ENCODE results near the gene ANKRD42. TPM values are rescaled to one million over a fixed set of nuclear protein-coding genes. Genes with fewer than 3 reads are reported as not detected.

ANKRD42 gene
- total RNA-seq, 1 experiment from 2014 or later: 8.6 TPM

DNA sequence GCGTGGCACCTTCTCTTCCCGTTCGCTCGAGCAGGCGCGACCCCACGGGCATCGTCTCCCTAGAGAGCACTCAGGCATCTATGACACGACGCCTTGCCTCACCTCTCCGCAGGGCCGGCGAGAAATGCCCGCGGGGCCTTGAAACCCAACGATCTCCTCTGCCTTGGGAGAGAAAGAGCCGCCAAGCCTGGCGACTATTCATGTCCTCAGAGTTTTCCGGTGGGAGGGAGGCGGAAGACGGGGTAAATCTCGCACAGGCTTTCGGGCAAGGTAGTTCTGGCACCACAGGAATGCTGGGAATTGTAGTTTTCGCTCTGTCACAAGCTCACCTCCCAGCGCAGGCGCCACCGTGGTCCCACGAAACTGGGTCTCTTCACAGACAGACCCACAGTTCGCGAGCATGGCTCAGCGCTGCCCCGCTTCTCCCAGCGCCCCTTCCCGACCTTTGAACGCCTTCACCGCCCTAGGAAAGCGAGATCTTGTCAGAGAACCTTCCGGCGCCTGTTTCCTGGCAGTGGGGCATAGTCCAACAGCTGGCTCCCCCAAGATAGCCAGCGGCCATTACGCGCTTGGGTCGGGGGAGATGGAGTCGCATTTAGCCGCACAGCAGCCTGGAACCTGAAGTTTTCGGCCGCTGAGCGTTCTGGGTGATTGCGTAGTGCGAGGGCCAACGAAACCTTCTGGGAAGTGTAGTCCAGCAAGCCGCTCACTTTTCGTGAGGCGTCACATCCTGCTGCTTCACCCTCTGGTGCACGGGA is 92.4 kb downstream of the ANKRD42 start, which contains the start of gene CCDC90B:
Gene CCDC90B, minus strand, starts transcription at position 597 of the 758 bp plus-strand sequence. Its CDS starts 395 bp downstream, at position 202.
- no TSS peak for BruUV-seq (replicated peaks)
- peak within 1 kb of the TSS; percentile 99 for H3K27ac Mint-ChIP-seq (ENCODE audit: low read depth, unreplicated experiment)
- H3K4me3 Mint-ChIP-seq (ENCODE audit: unreplicated experiment): peak within 1 kb of the TSS; percentile 90
- ChIA-PET CTCF (interaction anchor here (0.5 to 1.0 kb wide), 4 partner anchors 118 to 427 kb away, joined by 3 to 4 read pairs (median 3); no protein-coding TSS in a partner anchor), POLR2A (interaction anchor here (0.6 to 4.0 kb wide), 18 partner anchors 8 to 595 kb away, joined by 3 to 40 read pairs (median 3); partner anchors contain the start of genes ANKRD42, DDIAS, PCF11 and PRCP)
- intact Hi-C loops (cut with micrococcal nuclease): loop anchor here (1.0 to 10.0 kb wide), 3 partner anchors 131 to 386 kb away; partner anchors contain the start of genes PCF11, PRCP and RAB30
- H3K27me3 Mint-ChIP-seq (ENCODE audit: insufficient read depth, unreplicated experiment): no peaks in the 10 kb centered on the region
- H3K36me3 Mint-ChIP-seq (ENCODE audit: insufficient read depth, unreplicated experiment): no peaks in the 10 kb centered on the region
- H3K9me3 Mint-ChIP-seq (ENCODE audit: unreplicated experiment): no peaks in the 10 kb centered on the region
- DNase-seq (ENCODE audit: unreplicated experiment): peak; percentile 97
- peaks cover 10% of the 10 kb centered on the region for H3K4me1 Mint-ChIP-seq (ENCODE audit: insufficient read depth, unreplicated experiment)
- TF ChIP-seq, protein P1, sequence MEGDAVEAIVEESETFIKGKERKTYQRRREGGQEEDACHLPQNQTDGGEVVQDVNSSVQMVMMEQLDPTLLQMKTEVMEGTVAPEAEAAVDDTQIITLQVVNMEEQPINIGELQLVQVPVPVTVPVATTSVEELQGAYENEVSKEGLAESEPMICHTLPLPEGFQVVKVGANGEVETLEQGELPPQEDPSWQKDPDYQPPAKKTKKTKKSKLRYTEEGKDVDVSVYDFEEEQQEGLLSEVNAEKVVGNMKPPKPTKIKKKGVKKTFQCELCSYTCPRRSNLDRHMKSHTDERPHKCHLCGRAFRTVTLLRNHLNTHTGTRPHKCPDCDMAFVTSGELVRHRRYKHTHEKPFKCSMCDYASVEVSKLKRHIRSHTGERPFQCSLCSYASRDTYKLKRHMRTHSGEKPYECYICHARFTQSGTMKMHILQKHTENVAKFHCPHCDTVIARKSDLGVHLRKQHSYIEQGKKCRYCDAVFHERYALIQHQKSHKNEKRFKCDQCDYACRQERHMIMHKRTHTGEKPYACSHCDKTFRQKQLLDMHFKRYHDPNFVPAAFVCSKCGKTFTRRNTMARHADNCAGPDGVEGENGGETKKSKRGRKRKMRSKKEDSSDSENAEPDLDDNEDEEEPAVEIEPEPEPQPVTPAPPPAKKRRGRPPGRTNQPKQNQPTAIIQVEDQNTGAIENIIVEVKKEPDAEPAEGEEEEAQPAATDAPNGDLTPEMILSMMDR (IDR thresholded peaks at IDR 0.05; ENCODE audit: unreplicated experiment): peak; percentile 6

DNA sequence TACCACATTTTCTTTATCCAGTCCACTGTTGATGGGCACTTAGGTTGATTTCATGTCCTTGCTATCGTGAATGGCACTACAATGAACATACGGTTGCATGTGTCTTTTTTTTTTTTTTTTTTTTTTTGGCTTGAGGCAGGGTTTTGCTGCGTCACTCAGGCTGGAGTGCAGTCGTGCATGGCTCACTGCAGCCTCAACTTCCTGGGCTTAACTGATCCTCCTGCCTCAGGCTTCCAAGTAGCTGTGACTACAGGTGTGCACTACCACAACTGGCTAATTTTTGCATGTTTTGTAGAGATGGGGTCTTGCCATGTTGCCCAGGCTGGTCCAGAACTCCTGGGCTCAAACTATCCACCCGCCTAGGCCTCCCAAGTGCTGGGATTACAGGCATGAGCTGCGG is 94.1 kb downstream of the ANKRD42 start:
- BruUV-seq (replicated peaks): no TSS peak
- Mint-ChIP-seq H3K9me3 (ENCODE audit: unreplicated experiment) (no peaks in the 10 kb centered on the region), H3K4me3 (ENCODE audit: unreplicated experiment) (no peak overlapping the region), H3K27me3 (ENCODE audit: insufficient read depth, unreplicated experiment) (no peaks in the 10 kb centered on the region), H3K36me3 (ENCODE audit: insufficient read depth, unreplicated experiment) (no peaks in the 10 kb centered on the region), H3K4me1 (ENCODE audit: insufficient read depth, unreplicated experiment) (peaks cover 2% of the 10 kb centered on the region), H3K27ac (ENCODE audit: low read depth, unreplicated experiment) (no peak overlapping the region)
- DNase-seq (ENCODE audit: unreplicated experiment): no peak
- intact Hi-C loops (cut with micrococcal nuclease): loop anchor here (10.0 kb wide), 1 partner anchor 133 kb away; the partner anchor contains the start of gene PCF11
- POLR2A ChIA-PET: interaction anchor here (0.9 kb wide), 1 partner anchor 131 kb away, joined by 3 read pairs; the partner anchor contains the start of gene PCF11
- TF ChIP-seq, protein P1 (IDR thresholded peaks at IDR 0.05; ENCODE audit: unreplicated experiment): no peak
- CTCF ChIA-PET: interaction anchor here (0.6 to 11.5 kb wide), 5 partner anchors 12 to 549 kb away, joined by 3 to 383 read pairs (median 4); no protein-coding TSS in a partner anchor

DNA sequence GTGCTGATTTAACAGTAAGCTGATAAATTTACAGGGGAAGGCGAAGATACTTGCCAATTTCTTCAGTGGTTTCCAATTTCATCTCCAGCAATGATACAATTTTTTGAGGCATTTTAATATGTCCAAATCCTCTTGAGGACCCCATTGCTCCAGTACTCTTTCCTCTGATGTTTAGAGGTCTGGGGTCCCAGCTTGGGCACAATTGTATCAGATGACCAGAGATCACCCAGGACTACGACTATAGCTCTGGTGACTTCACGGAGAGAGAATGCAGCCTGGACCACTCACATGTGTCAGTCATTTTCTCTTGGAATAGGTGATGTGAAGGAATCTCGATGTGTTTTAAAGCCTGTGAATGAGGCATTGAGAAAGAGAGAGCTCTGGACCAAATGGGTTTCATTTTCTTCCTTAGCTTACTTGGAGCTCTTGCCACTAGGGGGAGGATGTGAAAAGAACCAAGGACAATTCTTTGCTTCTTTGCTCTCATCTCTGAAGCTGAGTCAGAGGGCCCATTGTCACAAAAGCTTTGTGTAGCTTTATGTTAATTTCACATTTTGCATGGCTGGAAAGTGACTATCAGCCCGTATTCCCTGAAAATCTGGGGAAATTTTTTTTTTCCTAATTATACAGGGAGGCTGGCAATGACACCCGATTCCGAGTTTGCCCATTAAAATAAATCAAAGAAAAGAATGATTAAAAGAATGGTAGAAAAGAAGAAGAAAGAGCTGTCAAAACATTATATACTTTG is 99.4 kb downstream of the ANKRD42 start:
- Mint-ChIP-seq H3K9me3 (ENCODE audit: unreplicated experiment) (no peaks in the 10 kb centered on the region), H3K27me3 (ENCODE audit: insufficient read depth, unreplicated experiment) (no peaks in the 10 kb centered on the region), H3K4me3 (ENCODE audit: unreplicated experiment) (peak overlapping the region; percentile 43), H3K27ac (ENCODE audit: low read depth, unreplicated experiment) (peak overlapping the region; percentile 47), H3K36me3 (ENCODE audit: insufficient read depth, unreplicated experiment) (no peaks in the 10 kb centered on the region), H3K4me1 (ENCODE audit: insufficient read depth, unreplicated experiment) (peaks cover 4% of the 10 kb centered on the region)
- DNase-seq (ENCODE audit: unreplicated experiment): peak; percentile 68
- POLR2A ChIA-PET: interaction anchor here (1.1 to 1.5 kb wide), 2 partner anchors 523 to 527 kb away, joined by 7 to 10 read pairs; no protein-coding TSS in a partner anchor
- BruUV-seq (replicated peaks): no TSS peak
- CTCF ChIA-PET: interaction anchor here (0.5 to 11.5 kb wide), 47 partner anchors 10 to 1796 kb away, joined by 3 to 383 read pairs (median 4); no protein-coding TSS in a partner anchor
- intact Hi-C loops (cut with micrococcal nuclease): loop anchor here (1.0 to 10.0 kb wide), 5 partner anchors 232 to 527 kb away; no protein-coding TSS in a partner anchor
- TF ChIP-seq, protein P1 (IDR thresholded peaks at IDR 0.05; ENCODE audit: unreplicated experiment): peak; percentile 64

Data from MCF 10A (cell line).